Heart right ventricle (tissue), 16 donors: ENCODE measurements around the gene ZNF518B. TPM values are rescaled to one million over a fixed set of nuclear protein-coding genes. Genes with fewer than 3 reads are reported as not detected.

Experiments
- ATAC-seq, 8 donors: fragments of 200-7000 bp; cut with Tn5 transposase; one replicate each; pipeline ENCODE4 v1.9.1; 2020; ENCODE audit warnings: mild to moderate bottlenecking in 8 of 8, moderate library complexity in 8 of 8, moderate number of reproducible peaks in 1 of 8
- DNase-seq, 2 donors: peaks; one replicate each; pipeline ENCODE4 v3.0.0-alpha.2; 2020
- H3K27ac ChIP-seq, 10 donors: fragments of 200-600 bp; sonication (generic) in 2 of 10; one replicate each; pipeline versions ENCODE4 v1.5.0 to v1.8.0; 2020 to 2022; ENCODE audit warnings: mild to moderate bottlenecking in 3 of 10
- H3K27me3 ChIP-seq, 7 donors: fragments of 200-600 bp; one replicate each; pipeline ENCODE4 v1.8.0; 2021 to 2022; ENCODE audit warnings: mild to moderate bottlenecking in 2 of 7
- H3K36me3 ChIP-seq, 9 donors: fragments of 200-600 bp; sonication (generic) in 1 of 9; one replicate each; pipeline versions ENCODE4 v1.5.0 to v1.8.0; 2020 to 2022; ENCODE audit warnings: mild to moderate bottlenecking in 2 of 9
- H3K4me1 ChIP-seq, 9 donors: fragments of 200-600 bp; sonication (generic) in 1 of 9; one replicate each; pipeline versions ENCODE4 v1.5.0 to v1.8.0; 2020 to 2022; ENCODE audit warnings: mild to moderate bottlenecking in 4 of 9
- H3K4me3 ChIP-seq, 10 donors: fragments of 200-600 bp; sonication (generic) in 2 of 10; one replicate each; pipeline versions ENCODE4 v1.5.0 to v1.8.0; 2020 to 2022; ENCODE audit warnings: mild to moderate bottlenecking in 7 of 10, moderate library complexity in 2 of 10
- H3K9me3 ChIP-seq, 11 donors: fragments of 200-600 bp in 10 of 11; sonication (generic) in 2 of 11; one replicate each; pipeline versions ENCODE4 v1.5.0 to v1.8.0; 2013 to 2022; ENCODE audit warnings: mild to moderate bottlenecking in 2 of 11, control low read depth in 1 of 11, moderate library complexity in 1 of 11
- CTCF ChIP-seq, 9 donors: fragments of 200-600 bp; sonication (generic) in 2 of 9; IDR thresholded peaks; one replicate each; pipeline versions ENCODE4 v1.5.0 to v1.8.0; 2021 to 2022; ENCODE audit warnings: antibody characterized with exemption in 9 of 9, mild to moderate bottlenecking in 5 of 9, moderate library complexity in 1 of 9
- WGBS, 2 donors: extraction: QIAGEN DNeasy Blood & Tissue Kit; methylation state at CpG; one replicate each; pipeline ENCODE4 v1.1.7; 2013; ENCODE audit warnings: inconsistent platforms in 1 of 2; 5-methylcytosine and 5-hydroxymethylcytosine counted together
- intact Hi-C, 10 donors: fragments of 100-400 bp; cut with DNase I; formaldehyde crosslinking; loops; one replicate each; pipeline versions ENCODE4 v1.11.1 to v1.14.2; 2022
- polyA plus RNA-seq, 2 donors: library from polyadenylated mRNA; stranded (reverse); fragments of 200-250 nt; gene quantifications; one replicate each; pipeline ENCODE4 v1.2.3, GENCODE V29; 2013
- total RNA-seq, 10 donors: library from RNA; stranded (reverse); fragmentation: NEBNext Ultra II Directional in 3 of 10; extraction: Animal tissue kit (Norgen Biotek cat#: 25700) in 3 of 10; gene quantifications; one replicate each; pipeline versions ENCODE4 v1.2.1 to v1.2.4, GENCODE V29; 2021 to 2023
- donor health status: Arrhythmogenic right ventricular cardiomyopathy.
- donor health status: ischemic (EF 13 %, LVEDD 7.1; RV severe dilation, severe dysfunction).
- donor health status: healthy with polysubstance abuse.
- donor health status: DM: no; HTN: yes; CAD: no.
- donor health status: DM: no; HTN: no; CAD: no.
- donor health status: ischemic (EF 25% LVEDD 6.9; RV normal size, moderate dysfunction).
- donor health status: ischemic (EF 25% LVEDD 5.7; RV mildly dilated, moderate dysfunction).
- donor health status: healthy.
- donor health status: DM: yes; HTN: yes; CAD: no.
- donor health status: Ischemic cardiomyopathy.
- donor health status: ischemic (EF 35%, LVEDD 5.7; RV mildly dilated, moderate dysfunction).
- donor health status: nonischemic (EF 11% LVEDD 7.7; RV severe dilation, severe dysfunction).
- donor health status: DM: yes; HTN: yes; CAD: no.
- donor health status: PGD.
- donor health status: ischemic (EF 29% LVEDD 5.4; RV normal size, mild dysfunction).
- donor health status: nonischemic (EF 23%, LVEDD 6.1; RV moderate dilation, normal function).

The ZNF518B gene
- total and polyA plus RNA-seq, 12 donors = 5.2 to 28.2 (median 22.5) TPM

- ATAC-seq = no peak
- Histone ChIP-seq H3K9me3 (no peaks in the 10 kb centered on the region), H3K4me1 (no peaks in the 10 kb centered on the region), H3K27ac (no peak overlapping the region), H3K36me3 (no peaks in the 10 kb centered on the region), H3K27me3 (peaks cover 0 to 4% (median 0%) of the 10 kb centered on the region in 7 donors), H3K4me3 (no peak overlapping the region)
- DNase-seq = no peak
- TF ChIP-seq CTCF (IDR thresholded peaks at IDR 0.05) = no peak
- 85 to 86% methylated on average over 5 of the region's 5 CpGs for WGBS, 2 donors
- intact Hi-C loops = no loop called here
These were observed 23.4 kb upstream of the ZNF518B start for GRCh38 chr4:10480616-10481015.

DNA sequence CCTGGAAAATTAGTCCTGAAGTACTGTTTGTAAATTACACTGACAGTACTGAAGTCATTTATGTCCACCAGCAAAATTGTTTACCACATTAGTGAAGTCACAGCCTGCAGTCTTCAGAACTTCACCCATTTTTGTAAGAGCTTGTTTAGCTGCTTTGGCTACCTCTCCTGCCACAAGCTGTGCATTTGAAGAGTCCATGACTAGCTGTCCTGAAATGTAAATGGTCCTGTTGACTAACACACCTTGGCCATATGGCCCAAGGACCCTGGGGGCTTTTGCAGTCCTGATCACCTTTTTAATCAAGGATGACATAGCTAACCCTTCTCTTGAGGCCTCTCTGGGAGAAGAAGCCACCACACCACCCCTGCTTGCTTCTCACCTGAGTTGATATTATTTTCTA is 21.4 kb upstream of the ZNF518B start:
- DNase-seq = no peak
- ATAC-seq = no peak
- Histone ChIP-seq H3K27me3 (peaks cover 0 to 4% (median 0%) of the 10 kb centered on the region in 7 donors), H3K4me3 (no peak overlapping the region), H3K27ac (no peak overlapping the region), H3K36me3 (no peaks in the 10 kb centered on the region), H3K9me3 (no peaks in the 10 kb centered on the region), H3K4me1 (no peaks in the 10 kb centered on the region)
- TF ChIP-seq CTCF (IDR thresholded peaks at IDR 0.05) = no peak
- intact Hi-C loops = no loop called here

DNA sequence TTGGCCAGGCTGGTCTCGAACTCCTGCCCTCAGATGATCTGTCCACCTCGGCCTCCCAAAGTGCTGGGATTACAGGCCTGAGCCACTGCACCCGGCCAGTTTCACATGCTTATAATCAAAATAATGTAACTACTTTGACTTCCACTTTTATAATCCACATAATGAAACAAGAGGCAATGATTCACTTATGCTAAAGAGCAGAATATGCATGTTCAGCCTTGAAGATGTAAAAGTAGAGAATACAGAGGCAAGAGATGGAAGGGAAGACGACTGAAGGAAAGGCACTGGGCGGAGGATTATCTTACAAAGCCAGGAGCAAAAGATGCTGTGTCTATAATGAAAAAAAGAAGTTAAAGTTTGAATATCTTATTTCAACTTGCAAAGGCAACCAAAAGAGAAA is 13.3 kb upstream of the ZNF518B start:
- Histone ChIP-seq H3K4me1 (no peaks in the 10 kb centered on the region), H3K36me3 (no peaks in the 10 kb centered on the region), H3K4me3 (no peak overlapping the region), H3K27me3 (peaks cover 0 to 6% (median 2%) of the 10 kb centered on the region in 7 donors), H3K27ac (no peak overlapping the region), H3K9me3 (no peaks in the 10 kb centered on the region)
- WGBS, 2 donors = 86 to 90% methylated on average over 5 of the region's 5 CpGs
- intact Hi-C loops = no loop called here
- DNase-seq (no peak), ATAC-seq (no peak)
- no peak for TF ChIP-seq CTCF (IDR thresholded peaks at IDR 0.05)

DNA sequence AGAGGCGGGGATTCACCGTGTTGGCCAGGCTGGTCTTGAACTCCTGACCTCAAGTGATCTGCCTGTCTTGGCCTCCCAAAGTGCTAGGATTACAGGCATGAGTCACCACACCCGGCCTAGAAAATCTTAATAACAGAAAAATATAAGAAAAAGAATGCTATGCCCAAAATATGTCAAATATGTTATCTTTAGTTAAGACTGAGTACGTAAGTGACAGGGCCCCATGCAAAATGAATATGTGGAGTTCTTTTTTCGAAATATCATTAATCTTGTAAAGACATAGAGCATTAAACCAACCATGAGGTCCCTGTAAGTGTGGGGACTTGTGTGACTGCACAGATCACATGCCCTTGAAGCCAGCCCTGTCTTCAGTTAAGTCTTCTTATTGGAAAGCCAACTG is 8.9 kb upstream of the ZNF518B start:
- WGBS, 2 donors = 82 to 93% methylated on average over 5 of the region's 5 CpGs
- intact Hi-C loops = loop anchor here in 3 of 10 donors (10.0 kb wide), 3 partner anchors 69 to 89 kb away; no protein-coding TSS in a partner anchor
- ATAC-seq = no peak

More for the DNA sequence above, 8.9 kb upstream of the ZNF518B start:
- no peaks in the 10 kb centered on the region for H3K36me3 ChIP-seq
- no peak for TF ChIP-seq CTCF (IDR thresholded peaks at IDR 0.05)
- H3K4me3 ChIP-seq = no peak overlapping the region
- H3K4me1 ChIP-seq = peaks cover 0 to 7% (median 6%) of the 10 kb centered on the region in 9 donors
- DNase-seq = no peak
- H3K9me3 ChIP-seq = no peaks in the 10 kb centered on the region
- H3K27ac ChIP-seq = no peak overlapping the region
- H3K27me3 ChIP-seq = peaks cover 3 to 46% (median 33%) of the 10 kb centered on the region in 7 donors
